ENCODE results near the gene RALGAPA2. TPM values are rescaled to one million over a fixed set of nuclear protein-coding genes. Genes with fewer than 3 reads are reported as not detected.

RALGAPA2 gene
- total RNA-seq, 1 experiment from 2014 or later = 10.8 TPM

- Histone ChIP-seq H4K20me1 (ENCODE audit: insufficient read depth) (no peaks in the 10 kb centered on the region), H3K27me3 (ENCODE audit: insufficient read depth, low read length) (no peaks in the 10 kb centered on the region), H3K27ac (ENCODE audit: low read depth, low read length) (no peak overlapping the region), H3K79me2 (ENCODE audit: insufficient read depth, low read length) (no peaks in the 10 kb centered on the region), H2AFZ (ENCODE audit: low read depth, low read length, poor library complexity, severe bottlenecking) (no peak overlapping the region), H3K9me3 (ENCODE audit: control insufficient read depth in 1 of 2, insufficient read depth in 1 of 2, low read depth in 1 of 2, low read length in 2 of 2) (no peaks in the 10 kb centered on the region), H3K4me3 (replicated peaks in 1 of 2; ENCODE audit: low read depth in 1 of 2, low read length in 2 of 2) (no peak overlapping the region), H3K36me3 (ENCODE audit: control insufficient read depth in 1 of 2, insufficient read depth in 2 of 2, low read length in 2 of 2) (no peaks in the 10 kb centered on the region), H3K4me1 (ENCODE audit: control insufficient read depth in 1 of 2, insufficient read depth in 2 of 2, low read length in 2 of 2) (no peaks in the 10 kb centered on the region), H3K9ac (ENCODE audit: low read length) (no peak overlapping the region), H3K4me2 (ENCODE audit: low read length) (no peak overlapping the region), H3K9me2 (ENCODE audit: insufficient read depth) (no peaks in the 10 kb centered on the region)
- ChIA-PET RAD21 (ENCODE audit: low non-redundant PET in 1 of 2, low total read pairs in 2 of 2, uncharacterized antibody in 2 of 2, unreplicated experiment in 2 of 2) (no interaction called here), POLR2A (no interaction called here), CTCF (no interaction called here)
- no peak for TF ChIP-seq YY1 (IDR thresholded peaks at IDR 0.05; ENCODE audit: extremely low read depth, insufficient replicate concordance, low read depth, low read length)
- TF ChIP-seq FOSL1 (IDR thresholded peaks at IDR 0.05; ENCODE audit: low read depth) = no peak
- no peak for TF ChIP-seq CBX3 (IDR thresholded peaks at IDR 0.05; ENCODE audit: low read depth)
- TF ChIP-seq EZH2phosphoT487 (IDR thresholded peaks at IDR 0.05; ENCODE audit: borderline replicate concordance) = no peak
- no peak for TF ChIP-seq REST (IDR thresholded peaks at IDR 0.05; ENCODE audit: low read depth)
- TF ChIP-seq POLR2AphosphoS5 (IDR thresholded peaks at IDR 0.05; ENCODE audit: low read depth, low read length) = no peak
- TF ChIP-seq ZBTB33 (IDR thresholded peaks at IDR 0.05; ENCODE audit: extremely low read depth, insufficient replicate concordance, low read length) = no peak
- TF ChIP-seq EZH2 (IDR thresholded peaks at IDR 0.05) = no peak
- intact Hi-C loops (cut with micrococcal nuclease) = no loop called here
- no peak for ATAC-seq
- BruUV-seq (replicated peaks) = no TSS peak
- no peak for DNase-seq (ENCODE audit: low read depth, low spot score)
Observed at GRCh38 chr20:20535051-20535450, 177.4 kb downstream of the RALGAPA2 start.

Measured in HCT116 (cell line).